CD14-positive monocyte (primary cell): Measurements from ENCODE around the gene CCDC13. TPM values are rescaled to one million over a fixed set of nuclear protein-coding genes. Genes with fewer than 3 reads are reported as not detected.

Source experiments
- DNase-seq, 3 donors: peaks; one replicate each; pipeline ENCODE4 v3.0.0-alpha.2; 2011 to 2022
- H2AFZ ChIP-seq: 2 replicates; pipeline ENCODE4 v1.6.0; 2012; ENCODE audit warnings: mild to moderate bottlenecking, low read depth, low read length, inconsistent platforms; ENCODE audit not compliant: insufficient read depth, poor library complexity, severe bottlenecking
- H3K27ac ChIP-seq, 2 donors: 1 replicate in 1 of 2; 2 replicates in 1 of 2; pipeline ENCODE4 v1.5.1; 2012 to 2013; ENCODE audit warnings: low read length in 2 of 2, control low read depth in 1 of 2, inconsistent platforms in 1 of 2, low read depth in 1 of 2, mild to moderate bottlenecking in 1 of 2
- H3K27me3 ChIP-seq, 2 donors: one replicate each; pipeline versions ENCODE4 v1.6.0 to v1.6.1; 2011 to 2013; ENCODE audit warnings: low read length in 2 of 2; ENCODE audit not compliant: control insufficient read depth in 2 of 2, insufficient read depth in 2 of 2
- H3K36me3 ChIP-seq, 2 donors: replicated peaks in 1 of 2; 1 replicate in 1 of 2; 2 replicates in 1 of 2; pipeline versions ENCODE4 v1.5.1 to v1.6.1; 2012 to 2013; ENCODE audit warnings: low read length in 2 of 2, control low read depth in 1 of 2, inconsistent platforms in 1 of 2, mild to moderate bottlenecking in 1 of 2; ENCODE audit not compliant: insufficient read depth in 2 of 2, control insufficient read depth in 1 of 2
- H3K4me1 ChIP-seq, 2 donors: 1 replicate in 1 of 2; 2 replicates in 1 of 2; pipeline versions ENCODE4 v1.5.1 to v1.6.1; 2012 to 2013; ENCODE audit warnings: low read length in 2 of 2, control low read depth in 1 of 2, inconsistent platforms in 1 of 2, mild to moderate bottlenecking in 1 of 2, moderate library complexity in 1 of 2; ENCODE audit not compliant: insufficient read depth in 2 of 2, control insufficient read depth in 1 of 2
- H3K4me2 ChIP-seq: replicated peaks from 2 replicates; pipeline ENCODE3; 2012; ENCODE audit warnings: low read length, moderate library complexity, mild to moderate bottlenecking; ENCODE audit not compliant: poor library complexity, severe bottlenecking; ENCODE audit errors: extremely low read depth
- H3K4me3 ChIP-seq, 3 experiments: fragments of 200-600 bp in 1 of 3; sonication (generic) in 1 of 3; replicated peaks in 1 of 3; 1 replicate in 2 of 3; 2 replicates in 1 of 3; pipeline ENCODE4 v1.5.1; 2011 to 2013; ENCODE audit warnings: low read length in 3 of 3, mild to moderate bottlenecking in 3 of 3, control low read depth in 2 of 3, low read depth in 2 of 3, inconsistent platforms in 1 of 3, moderate library complexity in 1 of 3
- H3K79me2 ChIP-seq: 2 replicates; pipeline ENCODE4 v1.6.0; 2012; ENCODE audit warnings: mild to moderate bottlenecking, control low read depth, inconsistent platforms, low read length, moderate library complexity; ENCODE audit not compliant: insufficient read depth
- H3K9ac ChIP-seq: 2 replicates; pipeline ENCODE4 v1.6.0; 2017; ENCODE audit warnings: low read length, mild to moderate bottlenecking; ENCODE audit not compliant: insufficient read depth, poor library complexity, severe bottlenecking
- H3K9me3 ChIP-seq, 2 donors: replicated peaks in 1 of 2; 1 replicate in 1 of 2; 2 replicates in 1 of 2; pipeline versions ENCODE4 v1.5.1 to v1.6.1; 2012 to 2013; ENCODE audit warnings: low read length in 2 of 2, control low read depth in 1 of 2; ENCODE audit not compliant: control insufficient read depth in 1 of 2, insufficient read depth in 1 of 2
- H4K20me1 ChIP-seq: 2 replicates; pipeline ENCODE4 v1.6.0; 2012; ENCODE audit warnings: mild to moderate bottlenecking, low read length, control low read depth, moderate library complexity; ENCODE audit not compliant: insufficient read depth
- H3K27ac Mint-ChIP-seq, 7 donors: one replicate each; pipeline ENCODE4 v1.8.0; 2020; ENCODE audit warnings: mild to moderate bottlenecking in 7 of 7, mixed read lengths in 7 of 7, moderate library complexity in 6 of 7, inconsistent platforms in 2 of 7
- H3K27me3 Mint-ChIP-seq, 3 donors: one replicate each; pipeline ENCODE4 v1.8.0; 2021 to 2022; ENCODE audit warnings: low read depth in 3 of 3, mild to moderate bottlenecking in 3 of 3, mixed read lengths in 3 of 3, moderate library complexity in 3 of 3, inconsistent platforms in 1 of 3
- H3K36me3 Mint-ChIP-seq, 2 donors: one replicate each; pipeline ENCODE4 v1.8.0; 2020; ENCODE audit warnings: mixed read lengths in 2 of 2, inconsistent platforms in 1 of 2, mild to moderate bottlenecking in 1 of 2
- H3K4me1 Mint-ChIP-seq: one replicate; pipeline ENCODE4 v1.8.0; 2020; ENCODE audit warnings: mild to moderate bottlenecking, mixed read lengths
- H3K4me3 Mint-ChIP-seq, 2 donors: one replicate each; pipeline ENCODE4 v1.8.0; 2020; ENCODE audit warnings: mild to moderate bottlenecking in 2 of 2, mixed read lengths in 2 of 2, moderate library complexity in 1 of 2
- H3K9me3 Mint-ChIP-seq, 7 donors: one replicate each; pipeline ENCODE4 v1.8.0; 2020 to 2022; ENCODE audit warnings: mixed read lengths in 7 of 7, mild to moderate bottlenecking in 6 of 7, moderate library complexity in 6 of 7, inconsistent platforms in 2 of 7
- WGBS: methylation state at CpG from one replicate; pipeline ENCODE4 v1.1.5; 2013; ENCODE audit warnings: missing lambda C conversion rate; ENCODE audit not compliant: insufficient coverage; 5-methylcytosine and 5-hydroxymethylcytosine counted together
- intact Hi-C, 2 donors: fragments of 100-400 bp; cut with micrococcal nuclease; formaldehyde crosslinking; loops; one replicate each; pipeline versions ENCODE4 v1.15.0 to v1.15.1; 2023
- polyA plus RNA-seq, 3 donors: library from polyadenylated mRNA; depleted of rRNA in 1 of 3; unstranded in 2 of 3; stranded (reverse) in 1 of 3; fragments of 300-500 nt in 2 of 3; fragments of >200 nt in 1 of 3; fragmentation: Illumina TruSeq in 2 of 3; gene quantifications; 1 replicate in 2 of 3; 2 replicates in 1 of 3; pipeline ENCODE4 v1.2.3, GENCODE V29; 2012 to 2021
- TF ChIP-seq, protein P1 (sequence below): fragments of 200-600 bp; IDR thresholded peaks from one replicate; pipeline ENCODE4 v1.8.0; 2022; ENCODE audit warnings: antibody characterized with exemption, mild to moderate bottlenecking

Gene CCDC13
- polyA plus RNA-seq, 3 donors, result 0.97 to 2.4 (median 1.8) TPM

DNA sequence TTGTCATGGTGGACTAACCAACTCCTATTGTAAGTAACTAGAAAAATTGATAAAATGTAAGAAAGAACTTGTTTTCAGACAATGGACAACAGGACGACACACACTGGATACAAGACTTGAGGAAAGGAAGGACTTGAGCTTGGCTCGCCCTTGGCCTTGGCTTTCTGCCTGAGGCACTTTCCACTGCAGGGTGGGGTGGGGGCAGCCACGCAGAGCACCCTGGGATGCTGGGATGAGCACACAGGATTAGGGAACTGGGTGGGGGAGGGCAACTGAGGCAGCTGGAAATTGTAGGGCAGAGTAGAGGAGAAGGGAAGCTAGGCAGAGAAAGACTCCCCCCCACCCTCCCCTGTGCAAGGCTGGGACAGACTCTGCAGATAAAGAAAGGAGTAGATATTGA is 45.0 kb downstream of the CCDC13 start:
- Mint-ChIP-seq H3K4me1 (peaks cover 2% of the 10 kb centered on the region), H3K27me3 (peaks cover 1 to 13% (median 1%) of the 10 kb centered on the region in 3 donors), H3K27ac (no peak overlapping the region), H3K4me3 (no peak overlapping the region), H3K9me3 (peaks cover 0 to 5% (median 0%) of the 10 kb centered on the region in 7 donors), H3K36me3 (no peaks in the 10 kb centered on the region)
- Histone ChIP-seq H3K27me3 (no peaks in the 10 kb centered on the region), H3K4me3 (no peak overlapping the region), H3K36me3 (no peaks in the 10 kb centered on the region), H3K9ac (no peak overlapping the region), H3K27ac (no peak overlapping the region), H4K20me1 (no peaks in the 10 kb centered on the region), H3K4me1 (no peaks in the 10 kb centered on the region), H3K4me2 (no peak overlapping the region), H3K9me3 (no peaks in the 10 kb centered on the region), H2AFZ (no peak overlapping the region), H3K79me2 (no peaks in the 10 kb centered on the region)
- intact Hi-C loops, result no loop called here
- no peak for DNase-seq
- 83% methylated on average over 2 of the region's 3 CpGs for WGBS
- TF ChIP-seq, protein P1, sequence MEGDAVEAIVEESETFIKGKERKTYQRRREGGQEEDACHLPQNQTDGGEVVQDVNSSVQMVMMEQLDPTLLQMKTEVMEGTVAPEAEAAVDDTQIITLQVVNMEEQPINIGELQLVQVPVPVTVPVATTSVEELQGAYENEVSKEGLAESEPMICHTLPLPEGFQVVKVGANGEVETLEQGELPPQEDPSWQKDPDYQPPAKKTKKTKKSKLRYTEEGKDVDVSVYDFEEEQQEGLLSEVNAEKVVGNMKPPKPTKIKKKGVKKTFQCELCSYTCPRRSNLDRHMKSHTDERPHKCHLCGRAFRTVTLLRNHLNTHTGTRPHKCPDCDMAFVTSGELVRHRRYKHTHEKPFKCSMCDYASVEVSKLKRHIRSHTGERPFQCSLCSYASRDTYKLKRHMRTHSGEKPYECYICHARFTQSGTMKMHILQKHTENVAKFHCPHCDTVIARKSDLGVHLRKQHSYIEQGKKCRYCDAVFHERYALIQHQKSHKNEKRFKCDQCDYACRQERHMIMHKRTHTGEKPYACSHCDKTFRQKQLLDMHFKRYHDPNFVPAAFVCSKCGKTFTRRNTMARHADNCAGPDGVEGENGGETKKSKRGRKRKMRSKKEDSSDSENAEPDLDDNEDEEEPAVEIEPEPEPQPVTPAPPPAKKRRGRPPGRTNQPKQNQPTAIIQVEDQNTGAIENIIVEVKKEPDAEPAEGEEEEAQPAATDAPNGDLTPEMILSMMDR, result no peak

DNA sequence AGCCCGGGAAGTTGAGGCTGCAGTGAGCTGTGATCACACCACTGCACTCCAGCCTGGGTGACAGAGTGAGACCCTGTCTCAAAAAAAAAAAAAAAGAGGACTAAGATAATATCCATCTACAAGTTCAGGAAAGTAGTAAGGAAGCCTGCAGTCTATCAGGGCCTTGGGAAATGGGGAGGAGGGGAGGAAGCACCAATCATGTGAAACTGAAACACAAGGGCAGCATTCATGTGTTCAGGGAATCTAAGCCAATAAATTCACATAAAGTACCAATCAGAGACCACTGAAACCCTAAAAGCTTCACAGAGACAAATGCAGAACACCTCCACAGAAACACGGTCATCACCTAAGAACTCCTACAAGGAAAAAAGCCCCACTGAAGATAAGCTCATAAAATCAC is 47.6 kb downstream of the CCDC13 start:
- H3K27ac ChIP-seq, result no peak overlapping the region
- no peak for DNase-seq
- no peak overlapping the region for H3K4me3 ChIP-seq
- peaks cover under 1 to 15% (median 1%) of the 10 kb centered on the region in 3 donors for H3K27me3 Mint-ChIP-seq
- no peaks in the 10 kb centered on the region for H3K27me3 ChIP-seq
- peaks cover 3% of the 10 kb centered on the region for H3K4me1 Mint-ChIP-seq
- TF ChIP-seq, protein P1, result no peak
- H3K9me3 Mint-ChIP-seq, result peaks cover 0 to 6% (median 0%) of the 10 kb centered on the region in 7 donors
- H3K27ac Mint-ChIP-seq, result peak overlapping the region in 1 of 7 donors; percentile 55
- H3K9me3 ChIP-seq, result no peaks in the 10 kb centered on the region
- H3K79me2 ChIP-seq, result no peaks in the 10 kb centered on the region
- no peak overlapping the region for H3K4me2 ChIP-seq
- no peaks in the 10 kb centered on the region for H4K20me1 ChIP-seq
- no peak overlapping the region for H3K4me3 Mint-ChIP-seq
- WGBS, result 100% methylated on average over 2 of the region's 2 CpGs
- H3K36me3 ChIP-seq, result no peaks in the 10 kb centered on the region
- H3K4me1 ChIP-seq, result peaks cover 0 to 3% of the 10 kb centered on the region in 2 donors
- H3K36me3 Mint-ChIP-seq, result no peaks in the 10 kb centered on the region
- intact Hi-C loops, result no loop called here
- H3K9ac ChIP-seq, result no peak overlapping the region
- H2AFZ ChIP-seq, result no peak overlapping the region
